Esophagus mucosa (tissue), 1 donor: Measurements from ENCODE around the gene TMEM30A. TPM values are rescaled to one million over a fixed set of nuclear protein-coding genes. Genes with fewer than 3 reads are reported as not detected.

Experiments used
- ATAC-seq: fragments of 200-7000 bp; cut with Tn5 transposase; one replicate; pipeline ENCODE4 v1.9.1; 2020
- total RNA-seq: library from RNA; stranded (reverse); gene quantifications from one replicate; pipeline ENCODE4 v1.2.4, GENCODE V29; 2023
- donor health status: DM: yes; HTN: yes; CAD: no.

The TMEM30A gene
- total RNA-seq, 1 donor from 2014 or later, result 64.0 TPM

DNA sequence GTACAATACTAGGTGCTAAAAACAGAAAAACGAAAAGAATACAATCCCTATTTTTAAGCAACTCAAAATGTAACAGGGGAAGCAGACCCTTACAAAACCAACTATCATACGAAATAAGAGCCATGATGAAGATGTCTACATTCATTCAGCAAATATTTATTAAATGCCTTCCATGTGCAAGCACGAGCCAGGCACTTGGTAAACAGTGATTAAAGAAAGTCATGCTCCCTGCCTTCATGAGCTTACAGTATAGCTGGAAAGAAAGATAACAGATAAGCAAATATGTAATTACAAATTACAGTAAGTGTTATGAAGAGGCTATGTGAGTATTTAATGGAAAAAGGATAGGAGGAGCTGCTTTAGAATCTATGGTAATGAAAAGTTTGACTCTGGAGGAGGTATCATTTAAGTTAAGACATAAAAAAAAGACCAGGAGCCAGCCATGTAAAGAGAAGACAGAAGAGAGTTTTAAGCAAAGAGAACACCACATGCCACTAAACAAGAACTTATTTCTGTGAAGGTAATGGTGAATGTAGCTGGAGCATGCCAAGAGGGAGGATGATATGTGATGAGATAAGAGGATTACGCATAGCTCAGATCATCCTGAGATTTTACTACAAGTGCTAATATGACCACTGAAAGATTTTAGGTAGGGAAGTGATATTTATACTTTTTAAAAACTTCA is 21.7 kb downstream of the TMEM30A start:
- ATAC-seq, result no peak

DNA sequence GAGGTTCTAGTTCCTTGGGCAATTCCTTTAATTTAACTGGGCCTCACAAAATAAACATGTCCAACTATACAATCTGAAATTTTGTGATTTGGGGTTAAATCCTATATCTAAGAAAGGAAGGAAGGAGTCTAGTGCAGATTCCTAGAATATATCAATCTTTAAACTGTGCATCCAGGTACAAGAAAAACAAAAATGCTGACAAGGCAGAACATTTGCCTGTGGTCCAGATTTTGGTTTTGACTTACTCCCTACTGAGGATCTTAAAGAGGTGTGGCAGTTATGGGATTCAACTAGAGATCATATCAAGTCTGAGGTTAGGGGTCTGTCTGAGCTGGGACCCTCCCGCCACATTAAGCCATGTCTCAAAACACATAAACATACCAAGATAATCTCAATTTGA is 23.3 kb downstream of the TMEM30A start:
- no peak for ATAC-seq

DNA sequence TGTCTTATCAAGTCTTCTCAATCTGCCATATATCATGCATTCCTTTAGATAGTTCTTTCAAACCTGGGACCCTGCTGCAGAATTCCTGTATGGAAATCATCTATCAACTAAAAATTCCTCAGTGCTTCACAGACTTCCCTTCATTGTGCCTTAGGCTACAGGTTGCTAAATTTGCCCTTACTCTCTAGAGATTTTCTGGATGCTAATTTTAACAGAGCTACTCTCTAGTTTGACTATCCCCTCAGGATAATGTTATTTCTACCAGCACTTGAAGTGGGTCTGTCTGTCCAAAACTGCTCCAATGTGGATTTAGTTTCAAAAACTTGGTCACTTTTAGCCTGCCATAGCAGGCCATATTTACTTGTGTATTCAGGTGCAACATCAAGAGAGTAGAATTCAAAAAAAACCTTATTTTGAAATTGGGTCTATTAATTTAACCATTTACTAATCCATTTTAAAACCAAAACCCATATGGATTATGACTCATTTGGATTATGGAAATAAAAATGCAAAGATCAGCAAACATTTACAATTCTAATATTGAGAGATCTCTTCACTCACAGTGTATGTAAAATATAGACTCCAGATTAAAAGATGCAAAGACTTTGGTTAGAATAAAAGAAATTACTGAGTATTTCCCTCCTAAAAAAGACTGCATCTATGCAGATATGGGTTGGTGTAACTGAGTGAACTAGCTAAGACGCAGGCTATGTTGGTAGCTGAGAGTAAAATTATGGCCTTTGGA is 27.1 kb downstream of the TMEM30A start:
- no peak for ATAC-seq

DNA sequence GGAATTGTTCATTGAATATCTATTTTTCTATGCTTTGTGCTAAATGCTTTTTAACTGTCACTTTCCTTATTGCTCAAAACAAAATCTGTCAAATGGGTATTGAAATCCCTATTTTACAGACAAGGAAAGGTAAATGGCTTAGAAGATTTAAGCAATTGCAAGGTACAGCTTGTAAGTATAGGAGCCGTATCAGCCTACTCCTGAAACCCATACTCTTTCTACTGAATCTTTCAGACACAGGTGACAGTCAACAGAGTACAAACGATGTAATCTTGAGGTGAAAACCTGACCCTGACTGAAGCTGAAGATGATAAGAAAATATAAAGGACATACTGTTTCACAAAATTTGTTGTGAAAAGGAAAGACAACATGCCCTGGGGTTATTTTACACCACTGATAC is 34.0 kb downstream of the TMEM30A start:
- ATAC-seq, result no peak

DNA sequence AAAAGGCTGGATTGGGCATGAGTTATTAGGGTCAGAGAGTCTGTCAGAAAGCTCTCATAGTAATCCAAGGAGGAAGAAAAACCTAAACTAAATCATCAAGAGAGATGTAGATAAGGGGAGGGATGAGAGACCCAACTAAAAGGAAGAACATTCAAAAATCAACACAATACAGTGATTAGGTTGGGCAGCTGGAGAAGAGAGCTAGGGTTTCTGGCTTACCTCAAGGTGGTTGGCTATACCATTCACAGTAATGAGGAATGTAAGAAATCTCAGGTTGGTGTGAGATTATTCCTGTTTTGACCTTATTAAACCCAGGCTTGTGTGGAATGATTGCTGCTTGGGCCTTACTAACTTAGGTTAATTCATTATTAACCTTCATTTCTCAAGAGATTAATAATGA is 34.8 kb downstream of the TMEM30A start:
- ATAC-seq, result no peak

DNA sequence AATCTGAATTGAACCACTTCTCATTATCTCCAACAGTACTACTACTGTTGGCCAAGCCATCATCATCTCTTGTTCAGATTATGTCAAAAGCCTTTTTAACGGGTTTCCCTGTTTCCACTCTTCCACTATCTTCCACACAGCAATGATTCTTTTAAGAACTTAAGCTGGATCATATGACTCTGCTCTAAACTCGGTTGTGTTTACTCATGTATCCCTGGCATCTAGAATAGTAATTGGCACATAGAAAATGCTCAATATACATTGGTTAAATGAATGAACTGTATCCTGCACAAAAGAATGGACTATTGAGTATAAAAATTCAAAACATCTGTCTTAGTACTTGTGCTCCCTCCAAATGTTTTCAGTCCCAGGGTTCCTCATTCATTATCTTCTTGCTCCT is 38.2 kb downstream of the TMEM30A start:
- ATAC-seq, result no peak

DNA sequence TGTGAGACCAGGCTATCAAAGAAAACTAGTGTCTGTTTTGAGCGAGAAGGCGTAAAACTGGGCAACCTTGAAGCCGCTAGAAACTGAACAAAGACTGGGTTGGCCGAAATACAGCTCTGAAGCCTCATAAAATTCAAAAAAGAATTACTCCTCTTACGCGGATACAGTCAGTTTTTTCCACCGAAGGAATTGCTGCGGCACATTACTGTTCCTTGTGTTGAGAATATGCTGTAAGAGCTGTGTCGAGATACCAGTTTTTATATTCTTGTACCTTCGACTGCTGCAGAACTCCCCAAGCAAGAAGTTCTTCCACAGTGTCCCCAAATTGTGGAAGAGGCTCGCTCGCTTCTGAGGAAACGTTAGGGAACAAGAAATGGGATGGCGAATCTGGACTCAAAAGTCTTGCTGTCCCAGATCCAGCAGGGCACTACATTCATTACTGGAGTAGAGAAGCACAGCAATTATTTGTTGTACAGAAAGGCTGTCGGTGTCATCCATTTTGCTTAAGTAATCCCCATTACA is 40.5 kb downstream of the TMEM30A start:
- ATAC-seq, result peak; percentile 7

DNA sequence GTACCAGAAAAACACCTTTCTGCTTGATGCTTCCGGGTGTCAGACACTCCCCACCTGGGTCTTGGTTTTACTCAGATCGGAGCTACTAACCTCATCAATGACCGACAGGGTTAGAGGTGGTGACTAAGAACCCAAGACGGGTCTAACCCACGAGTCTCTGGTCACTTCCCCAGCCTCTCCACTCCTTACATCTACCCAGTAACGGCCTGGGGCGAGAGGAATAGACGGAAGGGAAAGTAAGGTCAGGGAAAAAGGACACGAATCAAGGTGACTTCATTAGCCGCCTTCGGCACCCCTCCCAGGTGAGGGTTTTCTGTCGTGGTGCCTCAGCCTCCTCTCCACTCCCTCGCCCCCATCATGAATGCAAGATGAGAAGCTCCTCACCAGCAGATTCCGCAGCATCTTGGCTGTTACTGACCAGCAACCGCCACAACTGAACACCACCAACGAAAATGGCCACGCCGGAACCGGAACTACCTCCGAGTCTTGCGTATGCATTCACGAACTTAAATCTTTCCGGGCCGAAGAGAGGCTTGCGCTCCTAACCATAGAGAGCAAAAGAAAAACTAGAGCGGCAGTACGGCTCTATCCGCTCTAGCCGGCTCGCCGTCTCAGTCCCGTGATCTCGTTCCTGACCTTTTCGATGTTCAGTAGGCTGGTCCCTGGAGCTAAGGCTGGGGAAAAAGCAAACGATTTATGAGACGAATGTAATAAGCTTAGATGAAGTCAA is 41.1 kb downstream of the TMEM30A start, which contains the start of gene COX7A2:
Gene COX7A2, minus strand, starts transcription at position 469 of the 730 bp plus-strand sequence. Its CDS starts 67 bp downstream, at position 402.
- ATAC-seq, result peak; percentile 99

DNA sequence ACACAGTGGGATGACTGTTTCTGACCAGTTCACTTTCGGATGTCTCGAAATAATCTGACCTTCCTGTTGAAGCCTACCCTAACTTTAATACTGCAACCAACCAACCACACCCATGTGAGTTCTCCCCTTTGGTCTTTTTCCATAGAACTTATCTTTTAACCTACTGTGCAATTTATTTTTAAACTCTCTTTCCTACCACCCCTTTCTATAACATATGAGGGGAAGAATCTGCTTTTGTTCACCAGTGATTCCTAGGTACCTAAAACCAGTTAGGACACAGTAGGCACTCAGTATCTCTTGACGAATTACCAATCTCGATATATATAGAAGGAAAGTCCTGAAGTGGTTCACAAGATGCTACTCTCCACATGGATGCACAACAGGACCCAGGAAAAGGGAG is 48.0 kb downstream of the TMEM30A start:
- no peak for ATAC-seq

DNA sequence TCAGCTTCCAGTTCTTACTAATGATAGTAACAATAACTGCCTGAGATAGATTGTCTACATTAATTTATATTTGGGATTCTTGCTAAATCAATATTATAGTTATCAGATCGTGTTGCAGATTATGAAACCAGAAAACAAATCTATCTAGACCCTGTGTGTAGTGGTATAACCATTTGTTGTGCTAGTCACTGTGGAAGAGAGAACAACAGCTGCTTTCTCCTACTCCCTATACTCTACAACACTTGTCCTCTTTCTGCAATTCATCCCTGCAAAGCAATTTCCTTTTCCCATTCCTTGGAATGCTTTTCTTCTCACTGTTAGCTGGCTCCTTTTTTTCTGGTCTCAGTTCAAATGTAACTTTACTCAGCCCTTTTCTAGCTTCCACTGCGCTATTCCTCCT is 49.3 kb downstream of the TMEM30A start:
- ATAC-seq, result no peak

DNA sequence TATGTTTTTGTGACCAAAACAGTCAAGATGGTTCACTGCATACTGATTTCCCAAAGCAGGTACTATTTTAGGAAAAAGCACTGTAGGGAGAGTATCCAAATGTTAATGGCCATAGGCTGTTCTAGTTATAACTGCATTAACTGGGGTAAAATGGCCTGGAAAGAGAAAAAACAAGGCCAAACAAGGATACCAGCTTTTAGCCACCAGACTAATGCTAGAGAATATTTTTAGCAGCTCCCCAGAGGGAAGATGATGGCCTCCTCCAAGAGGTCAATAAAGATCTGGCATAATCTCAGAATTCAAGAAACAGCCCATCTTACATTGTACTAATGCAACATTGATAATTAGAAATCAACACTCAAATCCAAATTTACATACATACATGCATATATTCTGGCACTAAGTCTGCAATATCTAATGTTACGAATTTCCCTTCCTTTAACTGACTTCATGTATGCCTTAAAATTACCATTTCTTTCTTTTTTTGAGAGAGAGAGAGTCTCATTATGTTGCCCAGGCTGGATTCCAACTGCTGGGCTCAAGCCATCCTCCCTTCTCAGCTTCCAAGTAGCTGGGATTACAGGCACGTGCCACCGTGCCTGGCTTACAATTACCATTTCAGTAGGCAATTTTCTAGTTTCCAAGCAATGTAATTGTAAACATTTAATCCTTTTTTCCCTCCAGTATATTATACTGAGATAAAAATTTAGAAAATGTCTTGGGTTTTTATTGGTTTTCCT is 50.3 kb downstream of the TMEM30A start:
- no peak for ATAC-seq

DNA sequence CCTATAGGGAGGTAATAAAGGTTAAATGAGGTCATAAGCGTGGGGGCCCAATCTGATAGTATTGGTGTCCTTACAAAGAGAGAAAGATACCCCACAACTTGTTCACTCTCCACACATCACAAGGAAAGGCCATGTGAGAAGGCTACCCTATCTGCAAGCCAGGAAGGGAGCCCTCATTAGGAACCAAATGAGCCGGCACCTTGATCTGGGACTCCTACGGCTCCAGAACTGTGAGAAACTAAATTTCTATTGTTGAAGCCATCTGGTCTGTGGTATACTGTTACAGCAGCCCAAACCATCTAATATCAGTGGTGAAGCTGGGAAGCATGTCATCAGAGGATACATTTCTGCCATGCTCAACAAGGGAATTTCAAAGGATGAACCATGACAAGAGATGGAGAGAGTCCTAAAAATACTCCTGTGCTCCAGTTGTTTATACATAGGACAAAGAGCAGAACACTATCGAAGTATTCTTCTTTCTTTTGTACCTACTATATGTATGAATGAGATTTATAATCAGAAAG is 51.4 kb downstream of the TMEM30A start:
- ATAC-seq, result no peak

DNA sequence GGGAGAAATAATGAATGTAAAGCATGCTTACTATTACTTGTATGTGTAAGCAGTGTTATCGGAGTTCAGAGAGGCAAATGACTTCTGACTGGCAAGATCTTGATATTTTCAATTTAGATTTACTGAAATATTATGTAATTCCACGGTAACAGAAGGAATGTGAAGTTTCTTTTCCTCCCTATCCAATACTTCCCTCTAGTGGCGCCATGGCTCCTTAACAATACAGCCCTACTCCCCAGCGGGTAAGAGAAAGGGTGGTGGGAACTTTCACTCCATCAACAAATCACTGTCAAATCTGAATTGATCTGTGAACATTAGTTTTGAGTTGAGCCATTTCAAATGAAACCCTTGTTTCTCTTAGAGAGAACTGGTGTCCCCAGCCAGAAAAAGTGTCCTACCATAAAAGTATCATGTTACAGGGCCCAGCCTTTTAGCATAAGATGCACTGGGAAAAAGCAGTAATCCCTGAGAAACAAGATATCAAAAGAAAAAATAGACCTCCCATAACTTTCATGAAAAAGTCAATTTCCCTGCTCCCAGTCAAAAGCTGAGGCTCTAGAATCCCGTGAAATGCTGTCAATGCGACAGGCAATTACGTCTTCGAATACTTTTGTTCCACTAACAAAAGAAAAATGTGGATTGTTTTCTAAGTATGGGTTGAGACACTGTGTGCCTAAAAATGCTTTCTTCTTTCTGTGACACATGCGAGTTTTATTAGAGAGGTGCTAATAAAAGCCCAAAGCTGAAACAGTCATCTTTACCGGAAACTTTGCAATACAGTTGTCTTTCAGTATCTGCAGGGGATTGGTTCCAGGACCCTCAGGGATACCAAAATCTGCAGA is 53.9 kb downstream of the TMEM30A start:
- ATAC-seq, result peak; percentile 48

DNA sequence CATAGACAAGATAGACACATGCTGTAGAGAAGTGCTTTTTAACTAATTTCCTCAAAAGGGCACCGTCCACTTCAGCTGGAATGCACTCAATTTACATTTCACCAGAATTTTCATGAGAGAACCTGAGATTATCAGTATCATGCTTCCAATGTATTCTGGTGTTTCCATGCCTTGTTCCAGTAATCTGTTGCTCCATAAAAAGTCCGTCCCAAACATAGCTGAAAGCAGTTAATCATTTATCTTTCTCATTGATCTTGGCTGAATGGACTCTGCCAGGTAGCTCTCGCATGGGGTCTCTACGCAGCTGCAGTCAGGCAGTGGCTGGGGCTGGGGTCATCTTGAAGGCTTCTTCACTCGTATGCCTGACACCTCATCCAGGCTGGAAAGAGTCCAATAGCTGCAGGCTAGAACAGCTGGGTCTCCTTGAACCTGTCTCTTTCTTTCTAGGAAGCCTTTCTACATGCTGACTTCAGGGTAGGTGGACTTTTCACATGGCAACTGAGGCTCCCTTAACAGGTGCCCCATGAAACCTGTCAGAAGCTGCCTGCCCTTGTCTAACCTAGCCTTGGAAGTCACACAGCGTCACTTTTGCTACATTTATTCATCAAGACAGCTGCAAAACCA is 60.2 kb downstream of the TMEM30A start:
- ATAC-seq, result no peak

DNA sequence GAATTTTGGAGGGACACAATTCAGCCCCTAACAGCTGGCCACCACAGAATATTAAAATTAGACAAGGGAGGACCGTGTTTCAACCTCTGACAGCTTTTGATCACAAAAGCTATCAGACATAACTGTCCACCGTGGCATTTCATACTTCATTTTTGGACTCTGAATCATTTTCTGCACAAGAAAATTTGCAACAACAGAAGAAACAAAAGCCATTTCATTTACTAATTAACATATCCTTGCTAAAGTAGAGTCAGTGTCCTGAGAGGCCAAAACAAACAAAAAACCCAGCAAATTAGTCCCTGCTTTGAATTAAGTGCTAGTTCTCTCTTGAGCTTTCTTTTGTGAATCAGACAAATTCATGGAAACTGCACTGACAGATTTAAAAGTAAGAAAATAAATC is 61.2 kb downstream of the TMEM30A start:
- no peak for ATAC-seq

DNA sequence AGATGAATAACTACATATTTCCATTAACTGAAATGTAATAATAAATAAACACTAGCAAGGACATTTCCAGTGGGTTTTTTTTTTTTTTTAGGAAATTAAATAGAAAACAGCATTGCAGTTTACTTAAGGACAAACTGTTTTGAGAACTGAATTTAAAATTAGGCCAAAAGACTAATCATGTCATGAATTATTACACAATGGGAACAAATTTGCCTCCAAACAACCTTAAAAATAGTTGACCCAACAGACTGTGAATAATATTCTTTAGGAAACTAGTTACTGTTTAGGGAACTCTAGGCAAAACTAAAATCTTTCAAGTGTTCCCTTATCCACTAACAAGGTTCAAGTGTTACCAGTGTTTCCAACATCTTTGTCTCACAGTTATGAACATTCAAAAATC is 62.3 kb downstream of the TMEM30A start:
- ATAC-seq, result no peak

DNA sequence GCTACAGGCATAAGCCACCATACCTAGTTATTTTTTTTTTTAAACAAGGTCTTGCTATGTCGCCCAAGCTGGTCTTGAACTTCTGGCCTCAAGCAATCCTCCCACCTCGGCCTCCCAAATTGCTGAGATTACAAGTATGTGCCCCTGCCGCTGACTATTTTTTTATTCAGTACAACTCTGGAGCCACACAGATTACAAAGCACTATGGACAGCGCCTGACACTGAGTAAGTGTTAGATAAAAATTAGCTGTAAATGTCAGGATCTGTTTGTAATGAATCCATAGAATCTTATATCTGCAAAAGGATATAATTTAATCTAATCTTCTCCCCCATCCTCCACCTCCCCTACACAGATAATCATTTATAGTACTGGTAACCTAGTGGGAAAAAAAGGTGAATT is 63.5 kb downstream of the TMEM30A start:
- ATAC-seq, result no peak

DNA sequence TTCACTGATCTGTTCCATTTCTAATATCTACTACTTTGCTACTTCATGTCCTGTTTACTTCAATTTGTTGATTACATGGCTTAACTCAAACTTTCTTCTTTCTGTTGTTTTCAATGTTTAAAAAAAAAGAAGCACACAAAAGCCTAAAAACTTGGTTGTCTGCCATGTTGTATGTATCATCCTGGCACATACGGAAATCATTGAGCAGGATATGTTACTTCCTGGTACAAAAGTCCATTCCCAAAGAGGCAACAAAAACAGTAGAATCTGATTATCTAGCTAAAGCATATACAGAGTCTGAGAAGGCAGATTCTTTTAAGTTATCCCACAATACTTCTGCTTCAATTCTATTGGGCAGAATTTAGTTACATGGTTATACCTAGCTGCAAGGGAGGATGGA is 64.2 kb downstream of the TMEM30A start:
- peak; percentile 31 for ATAC-seq

DNA sequence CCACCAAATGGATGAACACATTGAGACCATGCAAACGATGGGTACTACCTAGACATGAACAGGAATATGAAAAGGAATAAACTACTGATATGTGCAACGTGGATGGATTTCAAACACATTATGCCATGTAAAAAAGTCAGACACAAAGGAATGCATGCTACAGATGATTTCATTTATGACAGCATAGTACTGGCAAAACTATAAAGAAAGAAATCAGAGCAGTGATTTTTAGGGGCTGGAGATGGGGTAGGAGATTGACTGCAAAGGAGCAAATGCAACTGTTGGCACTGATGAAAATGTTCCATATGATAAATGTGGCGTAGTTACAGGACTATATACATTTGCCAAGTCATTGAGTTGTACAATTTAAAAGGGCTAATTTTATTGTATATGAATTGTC is 65.3 kb downstream of the TMEM30A start:
- no peak for ATAC-seq

DNA sequence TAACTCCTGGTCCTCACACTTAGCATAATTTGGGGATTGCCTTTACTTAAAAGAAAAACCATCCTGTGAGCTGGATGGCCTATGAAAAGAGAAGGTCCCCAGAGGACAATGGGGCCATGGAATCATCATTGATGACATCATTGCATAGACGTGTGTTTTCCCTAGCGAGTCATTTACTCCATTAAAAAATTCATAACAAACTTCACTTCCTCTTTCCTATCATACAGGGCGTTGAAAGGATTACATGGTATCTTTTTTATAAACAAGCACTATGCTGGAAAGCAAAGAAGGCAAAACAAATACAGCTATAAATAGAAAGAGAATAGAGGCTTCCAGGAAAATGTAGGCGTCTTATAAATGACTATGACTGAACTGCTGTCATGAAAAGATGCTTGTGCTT is 67.4 kb downstream of the TMEM30A start:
- peak; percentile 33 for ATAC-seq

DNA sequence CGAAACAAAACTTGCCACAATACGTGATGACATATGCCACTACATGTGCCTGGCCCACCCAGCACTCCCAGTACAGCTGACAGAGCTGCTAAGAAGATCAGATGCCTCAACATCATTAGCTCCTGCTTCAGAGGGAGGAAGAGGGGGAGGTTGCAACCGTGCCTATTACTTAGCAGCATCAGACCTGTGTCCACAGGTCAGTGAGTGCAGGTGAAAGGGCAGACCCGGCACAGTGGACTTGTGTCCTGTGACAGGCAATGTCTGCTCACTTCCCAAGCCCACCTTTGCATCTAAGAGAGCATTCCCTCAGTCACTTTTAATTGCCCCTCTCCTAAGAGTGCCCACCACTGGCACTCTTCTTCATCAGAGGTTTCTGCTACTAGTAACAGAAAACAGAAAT is 69.3 kb downstream of the TMEM30A start:
- ATAC-seq, result no peak
